ENCODE data around the gene DNAAF1.

DNA sequence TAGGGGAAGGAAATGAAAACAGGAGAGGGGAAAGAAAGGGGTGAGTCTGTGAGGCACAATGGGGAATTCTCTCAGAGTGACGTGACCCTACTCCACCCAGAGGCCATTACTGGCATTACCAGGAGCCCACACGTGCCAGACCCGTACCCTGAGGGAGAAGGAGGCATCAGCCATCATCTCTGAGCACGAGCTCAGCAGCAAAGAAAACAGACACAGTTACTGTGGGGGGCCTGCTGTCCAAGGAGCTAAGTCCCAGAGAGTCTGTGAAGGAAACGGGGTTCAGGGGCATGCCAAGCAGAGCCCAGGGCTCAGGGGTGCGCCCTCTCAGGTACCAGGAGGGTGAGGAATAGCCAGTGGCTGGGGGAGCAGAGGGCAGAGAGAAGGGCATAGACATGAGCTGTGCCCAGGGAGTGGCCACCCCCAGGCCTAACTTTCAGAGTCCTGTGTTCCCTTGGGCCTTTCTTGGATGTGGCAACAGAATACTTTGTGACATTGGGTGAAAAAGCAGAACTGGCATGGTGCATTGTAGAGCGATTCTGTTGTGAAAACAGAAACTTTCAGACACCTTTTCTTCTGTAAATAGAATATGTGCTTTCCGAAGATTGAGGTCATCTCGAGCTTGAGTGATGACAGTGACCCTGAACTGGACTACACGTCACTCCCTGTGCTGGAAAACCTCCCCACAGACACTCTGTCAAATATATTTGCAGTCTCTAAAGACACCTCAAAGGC lies 30.4 kb downstream of the DNAAF1 start:
- TF ChIP-seq, protein P1, sequence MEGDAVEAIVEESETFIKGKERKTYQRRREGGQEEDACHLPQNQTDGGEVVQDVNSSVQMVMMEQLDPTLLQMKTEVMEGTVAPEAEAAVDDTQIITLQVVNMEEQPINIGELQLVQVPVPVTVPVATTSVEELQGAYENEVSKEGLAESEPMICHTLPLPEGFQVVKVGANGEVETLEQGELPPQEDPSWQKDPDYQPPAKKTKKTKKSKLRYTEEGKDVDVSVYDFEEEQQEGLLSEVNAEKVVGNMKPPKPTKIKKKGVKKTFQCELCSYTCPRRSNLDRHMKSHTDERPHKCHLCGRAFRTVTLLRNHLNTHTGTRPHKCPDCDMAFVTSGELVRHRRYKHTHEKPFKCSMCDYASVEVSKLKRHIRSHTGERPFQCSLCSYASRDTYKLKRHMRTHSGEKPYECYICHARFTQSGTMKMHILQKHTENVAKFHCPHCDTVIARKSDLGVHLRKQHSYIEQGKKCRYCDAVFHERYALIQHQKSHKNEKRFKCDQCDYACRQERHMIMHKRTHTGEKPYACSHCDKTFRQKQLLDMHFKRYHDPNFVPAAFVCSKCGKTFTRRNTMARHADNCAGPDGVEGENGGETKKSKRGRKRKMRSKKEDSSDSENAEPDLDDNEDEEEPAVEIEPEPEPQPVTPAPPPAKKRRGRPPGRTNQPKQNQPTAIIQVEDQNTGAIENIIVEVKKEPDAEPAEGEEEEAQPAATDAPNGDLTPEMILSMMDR (IDR thresholded peaks at IDR 0.05) = peak; percentile 60 to 82 (median 67)
- TF ChIP-seq POLR2A (IDR thresholded peaks at IDR 0.05) = no peak
